ENCODE measurements around the gene TIMM17A.

TIMM17A gene

DNA sequence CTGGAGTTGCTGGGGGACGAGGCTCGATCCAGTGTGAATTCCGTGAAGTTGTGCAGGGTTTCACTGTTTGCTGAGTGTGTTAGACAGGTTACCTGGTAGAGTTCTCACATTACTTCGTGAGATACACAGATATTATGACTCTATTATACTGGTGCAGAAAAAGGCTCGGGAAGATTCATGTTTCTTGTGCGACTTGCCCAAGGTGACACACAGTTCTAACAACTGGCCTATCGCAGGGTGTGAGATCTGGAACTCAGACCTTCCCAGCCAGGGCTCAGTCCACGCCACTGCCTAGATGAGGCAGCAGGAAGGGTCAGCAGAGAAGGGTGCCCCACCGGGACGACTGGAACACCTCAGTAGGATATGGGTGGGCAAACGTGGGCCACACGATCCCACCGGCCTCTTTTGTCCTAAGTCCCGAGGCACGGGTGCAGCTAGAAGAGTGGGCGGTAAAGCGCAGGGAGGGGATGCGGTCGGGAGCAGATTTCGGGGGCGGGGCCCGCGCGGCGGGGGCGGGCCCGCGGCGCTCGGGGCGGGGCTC is 26.8 kb downstream of the TIMM17A start:
- Histone ChIP-seq H3K9me3 (ENCODE audit: control insufficient read depth in 1 of 2, low read length in 2 of 2) (no peaks in the 10 kb centered on the region), H3K36me3 (ENCODE audit: control insufficient read depth in 1 of 2, insufficient read depth in 2 of 2, low read length in 2 of 2) (no peaks in the 10 kb centered on the region), H3K9ac (ENCODE audit: low read depth in 1 of 2, low read length in 2 of 2) (peak overlapping the region; percentile 57 to 80), H3K27ac (ENCODE audit: low read depth, low read length) (peak overlapping the region; percentile 92), H3K4me1 (ENCODE audit: control insufficient read depth in 1 of 2, insufficient read depth in 2 of 2, low read length in 2 of 2) (peaks cover 12 to 21% of the 10 kb centered on the region in 2 donors), H3K4me3 (ENCODE audit: low read depth in 1 of 2, low read length in 2 of 2) (peak overlapping the region; percentile 70 to 74), H3K27me3 (ENCODE audit: control insufficient read depth in 1 of 2, insufficient read depth in 2 of 2, low read length in 2 of 2) (no peaks in the 10 kb centered on the region)

DNA sequence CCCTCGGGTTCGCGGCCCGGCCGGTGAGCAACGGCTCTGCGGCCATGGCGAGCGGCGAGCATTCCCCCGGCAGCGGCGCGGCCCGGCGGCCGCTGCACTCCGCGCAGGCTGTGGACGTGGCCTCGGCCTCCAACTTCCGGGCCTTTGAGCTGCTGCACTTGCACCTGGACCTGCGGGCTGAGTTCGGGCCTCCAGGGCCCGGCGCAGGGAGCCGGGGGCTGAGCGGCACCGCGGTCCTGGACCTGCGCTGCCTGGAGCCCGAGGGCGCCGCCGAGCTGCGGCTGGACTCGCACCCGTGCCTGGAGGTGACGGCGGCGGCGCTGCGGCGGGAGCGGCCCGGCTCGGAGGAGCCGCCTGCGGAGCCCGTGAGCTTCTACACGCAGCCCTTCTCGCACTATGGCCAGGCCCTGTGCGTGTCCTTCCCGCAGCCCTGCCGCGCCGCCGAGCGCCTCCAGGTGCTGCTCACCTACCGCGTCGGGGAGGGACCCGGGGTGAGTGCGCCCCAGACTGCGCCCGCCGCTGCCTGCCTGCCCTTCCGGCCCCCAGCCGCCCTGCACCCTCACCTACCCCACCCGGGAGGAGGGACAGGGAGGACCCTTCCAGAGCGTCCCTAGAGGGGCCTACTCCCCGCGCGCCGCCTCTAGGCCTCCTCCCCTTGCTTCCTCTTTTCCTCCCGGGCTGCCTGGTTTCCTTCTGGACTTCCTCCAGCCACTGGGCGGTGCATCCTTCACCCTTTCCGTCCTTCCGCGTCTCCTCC is 27.5 kb downstream of the TIMM17A start, which contains the start of gene RNPEP:
RNPEP (plus strand) TSS at position 26 of the 757 bp plus-strand sequence; CDS start at position 45, 19 bp downstream.
- Histone ChIP-seq H3K4me3 (ENCODE audit: low read depth in 1 of 2, low read length in 2 of 2) (peak within 1 kb of the TSS; percentile 70 to 74), H3K27me3 (ENCODE audit: control insufficient read depth in 1 of 2, insufficient read depth in 2 of 2, low read length in 2 of 2) (no peaks in the 10 kb centered on the region), H3K4me1 (ENCODE audit: control insufficient read depth in 1 of 2, insufficient read depth in 2 of 2, low read length in 2 of 2) (peaks cover 12 to 21% of the 10 kb centered on the region in 2 donors), H3K9ac (ENCODE audit: low read depth in 1 of 2, low read length in 2 of 2) (peak within 1 kb of the TSS; percentile 80 to 94), H3K27ac (ENCODE audit: low read depth, low read length) (peak within 1 kb of the TSS; percentile 92), H3K9me3 (ENCODE audit: control insufficient read depth in 1 of 2, low read length in 2 of 2) (no peaks in the 10 kb centered on the region), H3K36me3 (ENCODE audit: control insufficient read depth in 1 of 2, insufficient read depth in 2 of 2, low read length in 2 of 2) (no peaks in the 10 kb centered on the region)

DNA sequence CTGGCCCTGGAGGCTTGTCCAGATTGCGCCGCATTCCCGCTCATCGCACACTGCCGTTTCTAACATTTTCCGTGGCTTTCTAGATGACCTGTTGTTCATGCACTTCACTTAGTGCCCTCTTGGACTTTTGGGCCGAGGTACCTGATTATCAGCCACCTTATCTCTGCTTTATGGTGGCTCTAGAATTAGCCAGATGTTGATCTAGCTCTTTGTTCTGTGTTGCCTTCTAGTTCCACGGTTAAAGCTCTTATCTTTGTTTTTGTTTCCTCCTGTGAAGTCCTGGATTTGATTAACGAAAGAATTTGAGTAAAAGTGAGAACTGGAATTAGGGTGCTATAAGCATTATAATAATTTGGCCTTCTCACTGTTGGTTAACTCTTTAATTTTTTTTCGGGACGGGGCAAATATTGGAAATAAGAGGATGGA is 28.1 kb downstream of the TIMM17A start:
- H3K9ac ChIP-seq (ENCODE audit: low read depth in 1 of 2, low read length in 2 of 2) = peak overlapping the region; percentile 80 to 94
- H3K27ac ChIP-seq (ENCODE audit: low read depth, low read length) = peak overlapping the region; percentile 92
- H3K36me3 ChIP-seq (ENCODE audit: control insufficient read depth in 1 of 2, insufficient read depth in 2 of 2, low read length in 2 of 2) = peaks cover under 1% of the 10 kb centered on the region in 2 donors
- no peaks in the 10 kb centered on the region for H3K9me3 ChIP-seq (ENCODE audit: control insufficient read depth in 1 of 2, low read length in 2 of 2)
- no peaks in the 10 kb centered on the region for H3K27me3 ChIP-seq (ENCODE audit: control insufficient read depth in 1 of 2, insufficient read depth in 2 of 2, low read length in 2 of 2)
- H3K4me3 ChIP-seq (ENCODE audit: low read depth in 1 of 2, low read length in 2 of 2) = peak overlapping the region; percentile 70 to 74
- H3K4me1 ChIP-seq (ENCODE audit: control insufficient read depth in 1 of 2, insufficient read depth in 2 of 2, low read length in 2 of 2) = peaks cover 12 to 21% of the 10 kb centered on the region in 2 donors

DNA sequence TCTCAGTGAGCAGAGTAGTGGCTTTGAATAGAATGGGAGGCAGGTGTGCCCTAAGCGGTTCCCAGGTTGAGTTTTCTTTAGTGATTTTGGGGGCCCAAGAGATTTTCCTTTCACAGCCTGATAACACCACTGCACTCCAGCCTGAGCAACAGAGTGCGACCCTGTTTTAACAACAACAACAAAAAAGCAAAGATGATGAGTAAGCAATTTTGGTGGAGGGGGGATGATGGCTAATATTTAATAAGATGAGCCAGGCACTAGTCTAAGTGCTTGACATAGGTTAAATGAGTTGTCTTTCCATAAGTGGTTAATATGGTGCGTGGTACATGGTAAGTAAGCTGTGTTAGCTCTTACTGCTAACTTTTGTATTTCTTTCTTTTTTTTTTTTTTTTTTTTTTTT is 29.1 kb downstream of the TIMM17A start:
- peaks cover 11% of the 10 kb centered on the region in 2 donors for H3K36me3 ChIP-seq (ENCODE audit: control insufficient read depth in 1 of 2, insufficient read depth in 2 of 2, low read length in 2 of 2)
- no peak overlapping the region for H3K9ac ChIP-seq (ENCODE audit: low read depth in 1 of 2, low read length in 2 of 2)
- no peaks in the 10 kb centered on the region for H3K9me3 ChIP-seq (ENCODE audit: control insufficient read depth in 1 of 2, low read length in 2 of 2)
- peak overlapping the region in 1 of 2 donors; percentile 10 for H3K4me3 ChIP-seq (ENCODE audit: low read depth in 1 of 2, low read length in 2 of 2)
- H3K27me3 ChIP-seq (ENCODE audit: control insufficient read depth in 1 of 2, insufficient read depth in 2 of 2, low read length in 2 of 2) = no peaks in the 10 kb centered on the region
- no peak overlapping the region for H3K27ac ChIP-seq (ENCODE audit: low read depth, low read length)
- peaks cover 12 to 21% of the 10 kb centered on the region in 2 donors for H3K4me1 ChIP-seq (ENCODE audit: control insufficient read depth in 1 of 2, insufficient read depth in 2 of 2, low read length in 2 of 2)

DNA sequence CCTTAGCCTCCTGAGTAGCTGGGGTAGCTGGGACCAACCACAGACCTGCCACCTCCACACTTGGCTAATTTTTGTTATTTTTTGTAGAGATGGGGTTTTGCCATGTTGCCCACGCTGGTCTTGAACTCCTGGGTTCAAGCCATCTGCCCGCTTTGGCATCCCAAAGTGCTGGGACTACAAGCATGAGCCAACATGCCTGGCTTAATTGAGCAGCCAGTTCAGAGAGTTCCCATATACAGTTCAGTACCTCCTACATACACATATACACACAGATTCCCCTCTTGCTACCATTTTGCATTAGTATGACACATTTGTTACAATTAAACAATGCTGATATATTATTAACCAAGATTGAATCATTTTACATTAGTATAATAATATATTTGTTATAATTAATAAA is 30.1 kb downstream of the TIMM17A start:
- Histone ChIP-seq H3K27me3 (ENCODE audit: control insufficient read depth in 1 of 2, insufficient read depth in 2 of 2, low read length in 2 of 2) (no peaks in the 10 kb centered on the region), H3K4me3 (ENCODE audit: low read depth in 1 of 2, low read length in 2 of 2) (no peak overlapping the region), H3K9me3 (ENCODE audit: control insufficient read depth in 1 of 2, low read length in 2 of 2) (no peaks in the 10 kb centered on the region), H3K27ac (ENCODE audit: low read depth, low read length) (no peak overlapping the region), H3K36me3 (ENCODE audit: control insufficient read depth in 1 of 2, insufficient read depth in 2 of 2, low read length in 2 of 2) (peaks cover 16 to 20% of the 10 kb centered on the region in 2 donors), H3K9ac (ENCODE audit: low read depth in 1 of 2, low read length in 2 of 2) (no peak overlapping the region), H3K4me1 (ENCODE audit: control insufficient read depth in 1 of 2, insufficient read depth in 2 of 2, low read length in 2 of 2) (peaks cover 12 to 21% of the 10 kb centered on the region in 2 donors)

DNA sequence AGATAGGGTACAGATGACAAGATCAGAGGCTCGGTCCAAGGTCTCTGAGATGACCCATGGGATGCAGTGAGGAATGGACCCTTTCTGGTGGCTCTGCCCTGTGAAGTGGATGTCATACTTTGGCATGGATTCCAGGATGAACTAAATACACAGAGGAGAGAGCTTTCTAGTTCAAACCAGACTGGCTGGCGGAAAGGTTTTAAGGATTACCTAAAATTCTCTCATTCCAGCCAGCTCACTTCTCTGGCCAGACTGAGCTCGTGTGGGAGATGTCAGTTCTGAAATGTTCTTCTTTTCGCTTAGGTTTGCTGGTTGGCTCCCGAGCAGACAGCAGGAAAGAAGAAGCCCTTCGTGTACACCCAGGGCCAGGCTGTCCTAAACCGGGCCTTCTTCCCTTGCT is 33.3 kb downstream of the TIMM17A start:
- H3K27ac ChIP-seq (ENCODE audit: low read depth, low read length) = no peak overlapping the region
- no peak overlapping the region for H3K4me3 ChIP-seq (ENCODE audit: low read depth in 1 of 2, low read length in 2 of 2)
- no peak overlapping the region for H3K9ac ChIP-seq (ENCODE audit: low read depth in 1 of 2, low read length in 2 of 2)
- H3K36me3 ChIP-seq (ENCODE audit: control insufficient read depth in 1 of 2, insufficient read depth in 2 of 2, low read length in 2 of 2) = peaks cover 35 to 48% of the 10 kb centered on the region in 2 donors
- no peaks in the 10 kb centered on the region for H3K27me3 ChIP-seq (ENCODE audit: control insufficient read depth in 1 of 2, insufficient read depth in 2 of 2, low read length in 2 of 2)
- H3K4me1 ChIP-seq (ENCODE audit: control insufficient read depth in 1 of 2, insufficient read depth in 2 of 2, low read length in 2 of 2) = peaks cover 2 to 13% of the 10 kb centered on the region in 2 donors
- H3K9me3 ChIP-seq (ENCODE audit: control insufficient read depth in 1 of 2, low read length in 2 of 2) = no peaks in the 10 kb centered on the region

DNA sequence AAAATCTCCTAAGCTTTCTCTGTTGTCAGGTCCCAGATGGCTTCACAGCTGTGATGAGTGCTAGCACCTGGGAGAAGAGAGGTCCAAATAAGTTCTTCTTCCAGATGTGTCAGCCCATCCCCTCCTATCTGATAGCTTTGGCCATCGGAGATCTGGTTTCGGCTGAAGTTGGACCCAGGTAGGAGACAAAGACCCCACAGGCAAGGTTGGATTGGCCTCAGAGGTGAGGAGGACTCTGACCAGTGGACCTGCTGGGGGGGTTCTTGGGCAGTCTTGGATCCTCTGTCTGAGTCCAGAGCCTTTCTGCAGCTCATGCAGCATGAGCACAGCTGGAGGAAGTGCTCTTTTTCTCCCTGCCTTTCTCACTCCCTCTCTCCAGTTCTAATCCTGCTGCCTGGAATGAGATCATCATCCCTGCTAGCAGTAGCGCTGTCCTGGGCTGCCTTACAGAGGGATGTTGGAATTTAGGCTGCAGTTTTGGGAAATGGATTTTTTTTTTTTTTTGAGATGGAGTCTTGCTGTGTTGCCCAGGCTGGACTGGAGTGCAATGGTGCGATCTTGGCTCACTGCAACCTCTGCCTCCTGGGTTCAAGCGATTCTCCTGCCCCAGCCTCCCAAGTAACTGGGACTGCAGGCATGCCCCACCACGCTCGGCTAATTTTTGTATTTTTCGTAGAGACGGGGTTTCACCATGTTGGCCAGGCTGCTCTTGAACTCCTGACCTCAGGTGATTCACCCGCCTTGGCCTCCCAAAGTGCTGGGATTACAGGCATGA is 34.2 kb downstream of the TIMM17A start:
- Histone ChIP-seq H3K36me3 (ENCODE audit: control insufficient read depth in 1 of 2, insufficient read depth in 2 of 2, low read length in 2 of 2) (peaks cover 35 to 57% of the 10 kb centered on the region in 2 donors), H3K9me3 (ENCODE audit: control insufficient read depth in 1 of 2, low read length in 2 of 2) (no peaks in the 10 kb centered on the region), H3K9ac (ENCODE audit: low read depth in 1 of 2, low read length in 2 of 2) (no peak overlapping the region), H3K27ac (ENCODE audit: low read depth, low read length) (no peak overlapping the region), H3K4me3 (ENCODE audit: low read depth in 1 of 2, low read length in 2 of 2) (no peak overlapping the region), H3K27me3 (ENCODE audit: control insufficient read depth in 1 of 2, insufficient read depth in 2 of 2, low read length in 2 of 2) (no peaks in the 10 kb centered on the region), H3K4me1 (ENCODE audit: control insufficient read depth in 1 of 2, insufficient read depth in 2 of 2, low read length in 2 of 2) (peaks cover 0 to 4% of the 10 kb centered on the region in 2 donors)

DNA sequence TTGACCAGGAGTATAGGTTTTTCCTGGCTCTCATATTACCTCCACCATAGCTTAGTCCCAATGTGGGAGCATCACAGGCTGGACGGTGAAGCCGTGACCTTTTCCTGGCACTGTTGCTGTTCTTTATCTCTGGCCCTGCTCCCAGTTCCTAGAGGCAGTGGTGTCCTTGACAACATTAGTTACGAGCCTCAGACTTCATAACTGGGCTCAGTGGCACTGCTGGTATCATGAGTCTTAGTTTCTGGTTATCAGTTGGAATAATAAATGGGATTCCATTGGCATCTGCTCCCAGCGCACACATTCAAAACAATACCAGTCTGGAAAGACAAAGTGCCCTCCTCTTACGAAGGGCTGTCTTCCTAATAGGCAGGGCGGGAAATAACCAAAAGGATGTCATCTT is 35.1 kb downstream of the TIMM17A start:
- Histone ChIP-seq H3K27me3 (ENCODE audit: control insufficient read depth in 1 of 2, insufficient read depth in 2 of 2, low read length in 2 of 2) (no peaks in the 10 kb centered on the region), H3K4me3 (ENCODE audit: low read depth in 1 of 2, low read length in 2 of 2) (no peak overlapping the region), H3K36me3 (ENCODE audit: control insufficient read depth in 1 of 2, insufficient read depth in 2 of 2, low read length in 2 of 2) (peaks cover 35 to 64% of the 10 kb centered on the region in 2 donors), H3K9me3 (ENCODE audit: control insufficient read depth in 1 of 2, low read length in 2 of 2) (no peaks in the 10 kb centered on the region), H3K4me1 (ENCODE audit: control insufficient read depth in 1 of 2, insufficient read depth in 2 of 2, low read length in 2 of 2) (no peaks in the 10 kb centered on the region), H3K27ac (ENCODE audit: low read depth, low read length) (no peak overlapping the region), H3K9ac (ENCODE audit: low read depth in 1 of 2, low read length in 2 of 2) (no peak overlapping the region)

DNA sequence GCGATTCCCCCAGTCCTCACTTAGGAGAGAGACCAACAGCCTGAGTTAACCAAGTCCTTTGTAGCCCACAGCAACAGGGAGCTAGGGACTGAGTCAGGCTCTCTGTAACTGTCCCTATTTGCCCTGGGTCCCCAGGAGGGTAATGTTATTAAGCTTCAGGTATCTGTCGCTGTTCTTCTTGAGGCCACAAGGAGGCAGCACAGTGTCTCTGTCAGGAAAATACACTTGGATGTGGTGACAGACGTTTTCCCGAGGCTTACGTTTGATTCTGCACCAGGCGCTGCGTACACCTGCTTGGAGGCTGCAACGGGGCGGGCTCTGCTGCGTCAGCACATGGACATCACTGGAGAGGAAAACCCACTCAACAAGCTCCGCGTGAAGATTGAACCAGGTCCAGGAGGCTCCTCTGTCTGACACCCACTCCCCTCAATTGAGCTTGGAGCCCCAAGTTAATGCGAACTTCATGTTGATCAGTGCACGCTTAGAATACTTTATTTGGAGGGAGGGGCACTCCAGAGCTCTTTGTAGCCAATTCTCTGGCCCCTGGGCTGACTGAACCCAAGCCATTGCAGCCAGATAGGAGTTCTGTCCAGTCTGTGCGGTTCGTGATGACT is 44.4 kb downstream of the TIMM17A start:
- Histone ChIP-seq H3K36me3 (ENCODE audit: control insufficient read depth in 1 of 2, insufficient read depth in 2 of 2, low read length in 2 of 2) (peaks cover 56 to 90% of the 10 kb centered on the region in 2 donors), H3K27me3 (ENCODE audit: control insufficient read depth in 1 of 2, insufficient read depth in 2 of 2, low read length in 2 of 2) (no peaks in the 10 kb centered on the region), H3K4me3 (ENCODE audit: low read depth in 1 of 2, low read length in 2 of 2) (no peak overlapping the region), H3K27ac (ENCODE audit: low read depth, low read length) (no peak overlapping the region), H3K9me3 (ENCODE audit: control insufficient read depth in 1 of 2, low read length in 2 of 2) (no peaks in the 10 kb centered on the region), H3K4me1 (ENCODE audit: control insufficient read depth in 1 of 2, insufficient read depth in 2 of 2, low read length in 2 of 2) (no peaks in the 10 kb centered on the region), H3K9ac (ENCODE audit: low read depth in 1 of 2, low read length in 2 of 2) (no peak overlapping the region)
